PFSK-1 (cell line): Measurements from ENCODE around the gene CHD3.

Source experiments
- POLR2AphosphoS5 ChIP-seq: IDR thresholded peaks from 2 replicates; pipeline ENCODE4 v1.6.1; 2012; ENCODE audit warnings: low read depth, mild to moderate bottlenecking, control low read depth, low read length, moderate library complexity
- SIN3A ChIP-seq: IDR thresholded peaks from 2 replicates; pipeline ENCODE4 v1.6.1; 2012; ENCODE audit warnings: mild to moderate bottlenecking, low read length, moderate library complexity, borderline replicate concordance; ENCODE audit not compliant: insufficient read depth
- TAF1 ChIP-seq: IDR thresholded peaks from 2 replicates; pipeline ENCODE4 v1.6.1; 2012; ENCODE audit warnings: low read length, control low read depth, borderline replicate concordance; ENCODE audit not compliant: insufficient read depth
- TF ChIP-seq, protein P1 (sequence below), 2 experiments: IDR thresholded peaks; 2 replicates each; pipeline versions ENCODE4 v1.6.1 to v1.8.0; 2011 to 2012; ENCODE audit warnings: low read depth in 2 of 2, low read length in 2 of 2, control low read depth in 1 of 2, inconsistent platforms in 1 of 2, mild to moderate bottlenecking in 1 of 2, moderate library complexity in 1 of 2; ENCODE audit not compliant: insufficient read depth in 1 of 2

DNA sequence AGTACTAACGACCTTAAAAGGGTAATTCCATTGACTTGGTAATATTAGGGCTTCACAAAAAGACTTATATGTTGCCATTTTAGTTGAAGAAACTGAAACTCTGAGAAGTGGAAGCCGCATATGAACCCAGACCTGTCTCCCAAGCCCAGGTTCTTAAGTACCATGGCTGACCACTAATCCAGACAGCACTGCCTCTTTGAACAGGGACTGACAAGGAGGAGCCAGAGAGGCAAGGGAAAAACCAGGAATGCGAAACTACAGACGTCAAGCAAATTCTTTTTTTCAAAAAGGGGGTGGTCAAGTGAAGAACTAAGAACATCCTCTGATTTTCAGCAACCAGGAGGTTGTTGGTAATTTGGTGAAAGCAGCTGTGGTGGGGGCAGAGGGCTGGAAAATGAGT is 15.5 kb upstream of the CHD3 start:
- TF ChIP-seq TAF1 (no peak), POLR2AphosphoS5 (no peak), SIN3A (no peak)
- TF ChIP-seq, protein P1, sequence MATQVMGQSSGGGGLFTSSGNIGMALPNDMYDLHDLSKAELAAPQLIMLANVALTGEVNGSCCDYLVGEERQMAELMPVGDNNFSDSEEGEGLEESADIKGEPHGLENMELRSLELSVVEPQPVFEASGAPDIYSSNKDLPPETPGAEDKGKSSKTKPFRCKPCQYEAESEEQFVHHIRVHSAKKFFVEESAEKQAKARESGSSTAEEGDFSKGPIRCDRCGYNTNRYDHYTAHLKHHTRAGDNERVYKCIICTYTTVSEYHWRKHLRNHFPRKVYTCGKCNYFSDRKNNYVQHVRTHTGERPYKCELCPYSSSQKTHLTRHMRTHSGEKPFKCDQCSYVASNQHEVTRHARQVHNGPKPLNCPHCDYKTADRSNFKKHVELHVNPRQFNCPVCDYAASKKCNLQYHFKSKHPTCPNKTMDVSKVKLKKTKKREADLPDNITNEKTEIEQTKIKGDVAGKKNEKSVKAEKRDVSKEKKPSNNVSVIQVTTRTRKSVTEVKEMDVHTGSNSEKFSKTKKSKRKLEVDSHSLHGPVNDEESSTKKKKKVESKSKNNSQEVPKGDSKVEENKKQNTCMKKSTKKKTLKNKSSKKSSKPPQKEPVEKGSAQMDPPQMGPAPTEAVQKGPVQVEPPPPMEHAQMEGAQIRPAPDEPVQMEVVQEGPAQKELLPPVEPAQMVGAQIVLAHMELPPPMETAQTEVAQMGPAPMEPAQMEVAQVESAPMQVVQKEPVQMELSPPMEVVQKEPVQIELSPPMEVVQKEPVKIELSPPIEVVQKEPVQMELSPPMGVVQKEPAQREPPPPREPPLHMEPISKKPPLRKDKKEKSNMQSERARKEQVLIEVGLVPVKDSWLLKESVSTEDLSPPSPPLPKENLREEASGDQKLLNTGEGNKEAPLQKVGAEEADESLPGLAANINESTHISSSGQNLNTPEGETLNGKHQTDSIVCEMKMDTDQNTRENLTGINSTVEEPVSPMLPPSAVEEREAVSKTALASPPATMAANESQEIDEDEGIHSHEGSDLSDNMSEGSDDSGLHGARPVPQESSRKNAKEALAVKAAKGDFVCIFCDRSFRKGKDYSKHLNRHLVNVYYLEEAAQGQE (IDR thresholded peaks at IDR 0.05; ENCODE audit: insufficient read depth in 1 of 2, low read depth in 2 of 2, low read length in 2 of 2), result no peak
